Measurements from ENCODE around the gene PROM1.

GRCh38 chr4:15986907-15987306, 96.9 kb downstream of the PROM1 start:
- TF ChIP-seq CTCF (tag by site-specific recombination; IDR thresholded peaks at IDR 0.05): no peak
- TF ChIP-seq REPIN1 (tag by site-specific recombination; IDR thresholded peaks at IDR 0.05; ENCODE audit: low read depth): no peak
- no peak for TF ChIP-seq ZNF521 (tag by site-specific recombination; IDR thresholded peaks at IDR 0.05)
- no peak for TF ChIP-seq ZSCAN23 (tag by site-specific recombination; IDR thresholded peaks at IDR 0.05)
- no peak for TF ChIP-seq ZNF404 (tag by site-specific recombination; IDR thresholded peaks at IDR 0.05)
- TF ChIP-seq ZBTB26 (tag by site-specific recombination; optimal IDR thresholded peaks at IDR 0.05): no peak
- TF ChIP-seq ZNF362 (tag by site-specific recombination; IDR thresholded peaks at IDR 0.05): no peak
- no peak for TF ChIP-seq KLF9 (tag by site-specific recombination; IDR thresholded peaks at IDR 0.05; ENCODE audit: low read depth)
- TF ChIP-seq ZNF416 (tag by site-specific recombination; IDR thresholded peaks at IDR 0.05): no peak
- no peak for TF ChIP-seq PRDM2 (tag by site-specific recombination; IDR thresholded peaks at IDR 0.05; ENCODE audit: borderline replicate concordance)
